ENCODE measurements around the gene ARMCX6.

DNA sequence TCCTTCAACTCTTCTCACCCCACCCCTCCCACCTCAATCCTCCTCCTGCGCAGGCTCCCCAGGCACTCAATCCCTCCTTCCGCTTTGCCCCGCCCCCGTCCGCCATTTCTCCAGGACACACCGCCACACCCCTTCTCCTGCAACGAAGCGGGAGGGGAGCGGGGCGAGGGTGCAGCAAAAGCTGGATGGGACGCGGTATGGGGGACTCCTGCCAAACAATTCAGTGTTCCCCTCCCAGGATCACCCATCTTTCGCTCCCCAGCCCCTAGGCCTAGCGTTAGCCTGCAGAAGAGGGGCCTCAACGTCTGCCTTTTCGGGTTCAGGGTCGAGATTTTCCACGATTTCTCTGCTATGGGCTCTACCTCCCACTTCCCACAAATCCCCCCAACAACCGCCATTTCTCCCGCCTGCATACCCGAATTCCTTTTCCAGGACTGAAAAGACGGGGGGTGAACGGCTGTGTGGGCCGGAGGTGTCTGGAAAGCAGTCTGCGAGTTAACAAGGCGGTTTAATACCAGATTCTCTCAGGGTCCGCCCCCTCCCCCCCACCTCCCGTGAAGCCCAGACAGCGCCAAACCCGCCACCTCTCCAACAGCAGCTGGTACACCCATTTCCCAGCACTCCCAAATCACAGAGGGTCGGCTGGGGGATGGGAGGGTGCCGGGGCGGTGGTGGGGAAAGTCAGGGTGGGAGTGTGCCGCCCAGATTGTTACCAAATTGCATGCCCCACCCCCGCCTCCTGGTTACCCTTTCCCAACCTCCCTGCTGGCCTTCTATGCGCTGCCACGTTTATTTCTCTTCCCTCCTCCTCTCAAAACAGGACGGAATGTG is 41.1 kb upstream of the ARMCX6 start:
- TF ChIP-seq, protein P1, sequence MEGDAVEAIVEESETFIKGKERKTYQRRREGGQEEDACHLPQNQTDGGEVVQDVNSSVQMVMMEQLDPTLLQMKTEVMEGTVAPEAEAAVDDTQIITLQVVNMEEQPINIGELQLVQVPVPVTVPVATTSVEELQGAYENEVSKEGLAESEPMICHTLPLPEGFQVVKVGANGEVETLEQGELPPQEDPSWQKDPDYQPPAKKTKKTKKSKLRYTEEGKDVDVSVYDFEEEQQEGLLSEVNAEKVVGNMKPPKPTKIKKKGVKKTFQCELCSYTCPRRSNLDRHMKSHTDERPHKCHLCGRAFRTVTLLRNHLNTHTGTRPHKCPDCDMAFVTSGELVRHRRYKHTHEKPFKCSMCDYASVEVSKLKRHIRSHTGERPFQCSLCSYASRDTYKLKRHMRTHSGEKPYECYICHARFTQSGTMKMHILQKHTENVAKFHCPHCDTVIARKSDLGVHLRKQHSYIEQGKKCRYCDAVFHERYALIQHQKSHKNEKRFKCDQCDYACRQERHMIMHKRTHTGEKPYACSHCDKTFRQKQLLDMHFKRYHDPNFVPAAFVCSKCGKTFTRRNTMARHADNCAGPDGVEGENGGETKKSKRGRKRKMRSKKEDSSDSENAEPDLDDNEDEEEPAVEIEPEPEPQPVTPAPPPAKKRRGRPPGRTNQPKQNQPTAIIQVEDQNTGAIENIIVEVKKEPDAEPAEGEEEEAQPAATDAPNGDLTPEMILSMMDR (IDR thresholded peaks at IDR 0.05 in 8 of 11, conservative IDR thresholded peaks at IDR 0.05 in 3 of 11): no peak
- no peak for TF ChIP-seq POLR2A (IDR thresholded peaks at IDR 0.05)
